ENCODE measurements around the gene PROM2. TPM values are rescaled to one million over a fixed set of nuclear protein-coding genes. Genes with fewer than 3 reads are reported as not detected.

Gene PROM2
- total RNA-seq, 1 donor from 2014 or later, result 1.7 TPM

DNA sequence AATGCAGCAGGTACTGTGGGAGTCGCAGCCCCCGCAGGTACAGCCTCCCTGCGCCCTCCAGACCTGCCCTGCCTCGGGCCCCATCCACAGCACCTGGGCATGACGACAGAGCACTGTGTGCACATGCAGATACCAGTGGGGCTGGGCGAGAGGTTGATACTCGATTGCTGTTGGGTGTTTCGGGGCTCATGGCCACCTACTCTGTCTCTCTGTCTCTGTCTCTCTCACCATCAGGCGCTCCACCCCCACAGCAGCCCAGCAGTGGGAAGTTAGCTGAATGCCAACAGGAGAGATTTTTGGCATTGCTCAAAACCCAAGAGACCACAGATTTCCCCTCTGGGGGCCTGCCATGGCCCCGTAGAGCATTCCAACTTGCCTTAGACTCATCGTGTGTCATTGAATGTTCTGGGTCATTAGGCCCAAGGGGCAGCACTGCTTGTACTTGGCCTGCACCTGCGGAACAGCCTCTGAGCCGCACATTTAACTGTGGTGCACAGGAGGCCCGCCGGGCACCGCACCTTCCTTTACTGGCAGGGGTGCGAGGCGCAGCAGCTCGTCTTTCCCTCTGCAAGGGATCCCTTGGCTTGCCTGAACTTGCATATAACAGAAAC, 41.7 kb downstream of the PROM2 start:
- Mint-ChIP-seq H3K27me3 (ENCODE audit: low read depth) (peaks cover 8% of the 10 kb centered on the region), H3K27ac (ENCODE audit: unreplicated experiment) (no peak overlapping the region), H3K36me3 (ENCODE audit: low read depth) (no peaks in the 10 kb centered on the region), H3K4me3 (ENCODE audit: unreplicated experiment) (no peak overlapping the region), H3K9me3 (ENCODE audit: low read depth) (no peaks in the 10 kb centered on the region), H3K4me1 (ENCODE audit: low read depth) (peaks cover 12% of the 10 kb centered on the region)
- TF ChIP-seq, protein P1, sequence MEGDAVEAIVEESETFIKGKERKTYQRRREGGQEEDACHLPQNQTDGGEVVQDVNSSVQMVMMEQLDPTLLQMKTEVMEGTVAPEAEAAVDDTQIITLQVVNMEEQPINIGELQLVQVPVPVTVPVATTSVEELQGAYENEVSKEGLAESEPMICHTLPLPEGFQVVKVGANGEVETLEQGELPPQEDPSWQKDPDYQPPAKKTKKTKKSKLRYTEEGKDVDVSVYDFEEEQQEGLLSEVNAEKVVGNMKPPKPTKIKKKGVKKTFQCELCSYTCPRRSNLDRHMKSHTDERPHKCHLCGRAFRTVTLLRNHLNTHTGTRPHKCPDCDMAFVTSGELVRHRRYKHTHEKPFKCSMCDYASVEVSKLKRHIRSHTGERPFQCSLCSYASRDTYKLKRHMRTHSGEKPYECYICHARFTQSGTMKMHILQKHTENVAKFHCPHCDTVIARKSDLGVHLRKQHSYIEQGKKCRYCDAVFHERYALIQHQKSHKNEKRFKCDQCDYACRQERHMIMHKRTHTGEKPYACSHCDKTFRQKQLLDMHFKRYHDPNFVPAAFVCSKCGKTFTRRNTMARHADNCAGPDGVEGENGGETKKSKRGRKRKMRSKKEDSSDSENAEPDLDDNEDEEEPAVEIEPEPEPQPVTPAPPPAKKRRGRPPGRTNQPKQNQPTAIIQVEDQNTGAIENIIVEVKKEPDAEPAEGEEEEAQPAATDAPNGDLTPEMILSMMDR (IDR thresholded peaks at IDR 0.05), result no peak
- peak; percentile 59 for DNase-seq (ENCODE audit: low spot score)

DNA sequence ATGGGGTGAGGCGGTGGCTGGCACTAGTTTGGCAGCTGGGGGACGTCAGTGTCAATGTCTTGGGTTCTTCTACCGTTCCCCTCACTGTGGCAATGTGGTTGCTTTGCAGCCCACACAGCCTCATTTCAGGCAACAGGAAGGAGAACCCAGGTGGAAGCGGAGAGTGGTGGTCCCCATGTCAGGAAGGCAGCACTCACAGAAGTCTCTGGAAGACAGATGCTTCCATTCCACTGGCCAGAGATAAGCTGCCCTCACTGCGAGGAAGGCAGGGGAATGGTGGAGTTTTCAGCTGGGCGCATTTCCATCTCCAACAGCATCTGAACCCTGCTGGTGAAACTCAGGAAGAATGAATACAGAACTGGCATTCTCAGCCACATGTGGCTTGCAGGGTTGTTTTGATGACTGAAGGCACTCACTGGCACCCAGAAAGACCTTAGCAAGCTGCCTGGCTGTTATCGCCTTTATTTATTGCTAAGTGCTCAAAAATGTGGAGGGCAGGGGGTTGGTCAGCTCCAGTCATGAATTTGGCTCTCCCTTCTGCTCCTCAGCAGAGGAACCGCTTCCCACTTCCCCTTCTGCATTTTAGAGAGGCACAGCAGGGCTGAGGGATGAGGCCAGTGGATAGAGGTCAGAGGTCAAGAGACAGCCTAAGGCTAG, 42.3 kb downstream of the PROM2 start:
- H3K36me3 Mint-ChIP-seq (ENCODE audit: low read depth), result no peaks in the 10 kb centered on the region
- H3K27ac Mint-ChIP-seq (ENCODE audit: unreplicated experiment), result no peak overlapping the region
- H3K27me3 Mint-ChIP-seq (ENCODE audit: low read depth), result peaks cover 10% of the 10 kb centered on the region
- H3K9me3 Mint-ChIP-seq (ENCODE audit: low read depth), result no peaks in the 10 kb centered on the region
- DNase-seq (ENCODE audit: low spot score), result no peak
- no peak overlapping the region for H3K4me3 Mint-ChIP-seq (ENCODE audit: unreplicated experiment)
- TF ChIP-seq, protein P1 (IDR thresholded peaks at IDR 0.05), result peak; percentile 10
- peaks cover 12% of the 10 kb centered on the region for H3K4me1 Mint-ChIP-seq (ENCODE audit: low read depth)

DNA sequence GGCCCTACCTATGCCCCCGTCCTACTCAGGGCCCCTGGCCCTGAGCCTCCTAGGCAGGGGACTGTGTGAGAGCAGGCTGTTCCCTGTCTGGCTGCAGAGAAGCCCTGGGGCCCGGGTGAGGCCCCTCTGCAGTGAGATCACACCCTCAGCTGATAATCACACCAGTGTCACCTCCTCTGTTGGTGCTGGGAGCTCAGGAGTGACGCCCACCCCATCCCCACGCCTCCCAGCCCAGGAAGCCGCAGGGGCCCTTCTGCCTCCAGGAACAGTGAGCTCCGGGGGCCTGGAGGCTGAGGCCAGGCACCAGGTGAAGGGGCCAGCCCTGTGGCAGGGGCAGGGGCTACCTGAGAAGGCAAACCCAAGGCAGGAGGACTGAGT, 42.9 kb downstream of the PROM2 start:
- Mint-ChIP-seq H3K36me3 (ENCODE audit: low read depth) (no peaks in the 10 kb centered on the region), H3K4me3 (ENCODE audit: unreplicated experiment) (no peak overlapping the region), H3K9me3 (ENCODE audit: low read depth) (no peaks in the 10 kb centered on the region), H3K27me3 (ENCODE audit: low read depth) (peaks cover 10% of the 10 kb centered on the region), H3K27ac (ENCODE audit: unreplicated experiment) (no peak overlapping the region), H3K4me1 (ENCODE audit: low read depth) (peaks cover 12% of the 10 kb centered on the region)
- TF ChIP-seq, protein P1 (IDR thresholded peaks at IDR 0.05), result no peak
- no peak for DNase-seq (ENCODE audit: low spot score)

DNA sequence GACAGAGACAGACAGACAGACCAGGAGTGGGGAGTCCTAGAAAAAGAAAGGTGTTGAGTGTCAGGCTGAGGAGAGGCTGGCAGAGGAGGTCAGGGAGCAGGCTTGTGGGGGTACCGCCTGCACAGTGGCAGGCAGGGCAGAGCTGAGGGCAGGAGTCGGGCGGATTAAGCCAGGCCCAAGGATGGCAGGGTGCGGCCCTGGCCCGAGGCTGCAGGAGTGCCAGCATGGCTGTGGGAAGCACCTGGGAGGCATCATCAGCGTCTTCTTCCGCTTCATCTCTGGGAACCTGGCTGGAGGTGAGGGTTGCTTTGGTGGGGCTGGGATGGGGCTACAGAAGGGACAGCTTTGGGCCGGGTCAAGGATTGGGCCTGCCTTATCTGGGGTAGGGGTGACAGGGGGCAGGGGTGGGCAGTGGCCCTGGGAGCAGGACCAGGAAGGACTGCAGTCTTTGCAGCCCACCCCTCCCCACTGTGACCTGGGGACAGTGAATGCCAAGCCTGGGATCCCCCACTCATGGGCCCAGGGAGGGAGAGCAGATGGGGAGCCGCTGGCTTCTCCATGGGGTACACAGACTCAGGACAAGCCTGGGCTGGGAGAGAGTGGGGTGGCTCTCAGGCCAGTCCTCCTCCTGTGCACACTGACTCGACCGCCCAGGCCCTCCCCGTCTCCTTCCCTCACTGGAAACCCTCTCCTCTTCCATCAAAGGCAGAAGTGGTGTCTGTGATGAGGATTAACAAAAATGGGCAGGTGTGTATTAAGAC, 43.6 kb downstream of the PROM2 start:
- no peak overlapping the region for H3K27ac Mint-ChIP-seq (ENCODE audit: unreplicated experiment)
- TF ChIP-seq, protein P1 (IDR thresholded peaks at IDR 0.05), result no peak
- no peak overlapping the region for H3K4me3 Mint-ChIP-seq (ENCODE audit: unreplicated experiment)
- no peak for DNase-seq (ENCODE audit: low spot score)
- no peaks in the 10 kb centered on the region for H3K36me3 Mint-ChIP-seq (ENCODE audit: low read depth)
- H3K4me1 Mint-ChIP-seq (ENCODE audit: low read depth), result peaks cover 12% of the 10 kb centered on the region
- no peaks in the 10 kb centered on the region for H3K9me3 Mint-ChIP-seq (ENCODE audit: low read depth)
- peaks cover 10% of the 10 kb centered on the region for H3K27me3 Mint-ChIP-seq (ENCODE audit: low read depth)

DNA sequence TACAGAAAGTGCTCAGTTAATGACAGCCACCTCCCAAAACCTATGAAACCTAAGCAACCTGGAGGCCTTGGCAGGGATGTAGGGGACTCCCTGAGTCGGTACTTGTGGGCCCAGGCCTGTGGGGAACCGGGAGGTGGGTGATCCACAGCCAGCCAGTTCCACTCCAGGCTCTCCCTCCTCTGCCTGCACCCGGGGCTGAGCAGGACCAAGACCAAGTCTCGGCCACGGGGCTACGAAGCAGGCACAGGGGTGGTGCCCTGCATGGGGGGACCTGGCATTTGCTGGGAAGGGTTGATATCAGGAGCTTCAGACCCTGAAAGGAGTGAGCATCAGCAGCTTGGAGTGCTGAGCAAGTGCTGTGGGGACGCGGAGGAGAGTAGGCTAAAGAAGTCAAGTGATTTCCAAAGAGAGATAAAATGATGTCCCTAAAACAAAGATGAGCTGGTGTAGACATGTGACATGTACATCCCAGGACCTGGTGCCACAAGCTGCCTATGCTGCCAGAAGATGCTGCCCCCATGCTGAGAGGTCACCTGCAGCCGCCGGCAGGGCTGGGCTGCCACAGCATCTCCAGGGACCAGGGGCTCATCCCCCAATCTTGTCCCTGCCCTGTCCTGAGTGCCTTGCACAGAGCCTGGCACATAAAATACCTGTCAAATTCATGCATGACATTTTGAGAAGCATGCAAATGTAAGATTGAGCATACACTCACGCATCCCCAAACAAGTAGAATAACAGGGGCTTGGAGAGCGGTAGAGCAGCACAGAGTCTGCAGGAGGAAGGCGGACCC, 44.4 kb downstream of the PROM2 start:
- TF ChIP-seq, protein P1 (IDR thresholded peaks at IDR 0.05), result no peak
- Mint-ChIP-seq H3K36me3 (ENCODE audit: low read depth) (no peaks in the 10 kb centered on the region), H3K27me3 (ENCODE audit: low read depth) (peaks cover 10% of the 10 kb centered on the region), H3K4me1 (ENCODE audit: low read depth) (peaks cover 12% of the 10 kb centered on the region), H3K4me3 (ENCODE audit: unreplicated experiment) (no peak overlapping the region), H3K27ac (ENCODE audit: unreplicated experiment) (no peak overlapping the region), H3K9me3 (ENCODE audit: low read depth) (no peaks in the 10 kb centered on the region)
- no peak for DNase-seq (ENCODE audit: low spot score)

Data from chondrocyte (in vitro differentiated cells).